Chondrocyte (in vitro differentiated cells): ENCODE data around the gene SLC2A13. TPM values are rescaled to one million over a fixed set of nuclear protein-coding genes. Genes with fewer than 3 reads are reported as not detected.

ENCODE experiments used
- DNase-seq: peaks from one replicate; pipeline ENCODE4 v3.0.0; 2021; ENCODE audit warnings: mixed read lengths, low spot score
- H3K27ac Mint-ChIP-seq: one replicate; pipeline ENCODE4 v1.8.0; 2021; ENCODE audit warnings: mild to moderate bottlenecking, moderate library complexity, mixed read lengths; ENCODE audit not compliant: unreplicated experiment
- H3K27me3 Mint-ChIP-seq: 2 replicates; pipeline ENCODE4 v1.8.0; 2021; ENCODE audit warnings: low read depth, mixed read lengths
- H3K36me3 Mint-ChIP-seq: 2 replicates; pipeline ENCODE4 v1.8.0; 2021; ENCODE audit warnings: low read depth, mixed read lengths
- H3K4me1 Mint-ChIP-seq: 2 replicates; pipeline ENCODE4 v1.8.0; 2021; ENCODE audit warnings: low read depth, mild to moderate bottlenecking, mixed read lengths
- H3K4me3 Mint-ChIP-seq: one replicate; pipeline ENCODE4 v1.8.0; 2021; ENCODE audit warnings: mild to moderate bottlenecking, moderate library complexity, mixed read lengths; ENCODE audit not compliant: unreplicated experiment
- H3K9me3 Mint-ChIP-seq: 2 replicates; pipeline ENCODE4 v1.8.0; 2021; ENCODE audit warnings: low read depth, mixed read lengths
- total RNA-seq: library from RNA; stranded (reverse); gene quantifications from 3 replicates; pipeline ENCODE4 v1.2.1, GENCODE V29; 2021
- TF ChIP-seq, protein P1 (sequence below): fragments of 200-600 bp; sonication (generic); IDR thresholded peaks from 2 replicates; pipeline ENCODE4 v1.5.0; 2021; ENCODE audit warnings: antibody characterized with exemption, mild to moderate bottlenecking, moderate library complexity

SLC2A13 gene
- total RNA-seq, 1 donor from 2014 or later = 14.4 TPM

DNA sequence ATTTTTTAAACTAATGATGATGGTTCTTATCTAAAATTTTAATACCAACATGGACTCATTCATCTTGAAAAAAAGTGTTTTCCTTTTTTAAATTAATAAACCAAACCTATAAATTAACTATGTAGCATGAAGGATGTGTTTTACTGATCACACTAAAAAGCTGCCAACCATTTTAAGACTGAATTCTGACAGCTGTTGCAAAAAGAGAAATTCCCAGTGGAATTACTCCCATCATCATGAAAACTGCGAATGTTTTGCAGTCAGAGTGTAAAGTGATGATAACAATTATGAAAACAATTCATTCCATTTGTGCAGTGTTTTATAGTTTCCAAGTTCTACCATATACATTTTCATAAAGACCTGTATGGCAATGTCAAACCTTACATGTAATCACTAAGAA, 232.8 kb downstream of the SLC2A13 start:
- DNase-seq = no peak
- peaks cover 8% of the 10 kb centered on the region for H3K4me1 Mint-ChIP-seq
- peaks cover 1% of the 10 kb centered on the region for H3K9me3 Mint-ChIP-seq
- no peak overlapping the region for H3K27ac Mint-ChIP-seq
- H3K4me3 Mint-ChIP-seq = no peak overlapping the region
- TF ChIP-seq, protein P1, sequence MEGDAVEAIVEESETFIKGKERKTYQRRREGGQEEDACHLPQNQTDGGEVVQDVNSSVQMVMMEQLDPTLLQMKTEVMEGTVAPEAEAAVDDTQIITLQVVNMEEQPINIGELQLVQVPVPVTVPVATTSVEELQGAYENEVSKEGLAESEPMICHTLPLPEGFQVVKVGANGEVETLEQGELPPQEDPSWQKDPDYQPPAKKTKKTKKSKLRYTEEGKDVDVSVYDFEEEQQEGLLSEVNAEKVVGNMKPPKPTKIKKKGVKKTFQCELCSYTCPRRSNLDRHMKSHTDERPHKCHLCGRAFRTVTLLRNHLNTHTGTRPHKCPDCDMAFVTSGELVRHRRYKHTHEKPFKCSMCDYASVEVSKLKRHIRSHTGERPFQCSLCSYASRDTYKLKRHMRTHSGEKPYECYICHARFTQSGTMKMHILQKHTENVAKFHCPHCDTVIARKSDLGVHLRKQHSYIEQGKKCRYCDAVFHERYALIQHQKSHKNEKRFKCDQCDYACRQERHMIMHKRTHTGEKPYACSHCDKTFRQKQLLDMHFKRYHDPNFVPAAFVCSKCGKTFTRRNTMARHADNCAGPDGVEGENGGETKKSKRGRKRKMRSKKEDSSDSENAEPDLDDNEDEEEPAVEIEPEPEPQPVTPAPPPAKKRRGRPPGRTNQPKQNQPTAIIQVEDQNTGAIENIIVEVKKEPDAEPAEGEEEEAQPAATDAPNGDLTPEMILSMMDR = no peak
- H3K27me3 Mint-ChIP-seq = no peaks in the 10 kb centered on the region
- H3K36me3 Mint-ChIP-seq = no peaks in the 10 kb centered on the region

DNA sequence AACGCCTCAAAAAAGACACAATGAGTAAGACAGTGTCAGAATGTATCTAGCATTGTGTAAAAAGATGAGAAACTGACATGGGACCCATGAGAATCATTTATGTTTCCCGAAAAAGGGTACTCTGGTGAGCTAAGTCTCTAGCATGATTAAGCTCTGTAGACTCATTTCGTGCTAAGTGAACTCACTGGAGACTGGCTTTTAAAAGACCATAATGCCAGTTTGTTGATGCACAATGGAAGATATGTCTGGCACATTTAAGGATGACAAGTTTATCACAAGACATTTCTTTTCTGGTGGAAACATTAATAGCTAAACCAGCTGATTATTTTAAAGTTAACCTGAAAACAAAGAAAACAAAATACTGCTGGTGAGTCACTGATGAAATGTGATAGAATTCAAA, 233.5 kb downstream of the SLC2A13 start:
- H3K4me3 Mint-ChIP-seq = no peak overlapping the region
- H3K9me3 Mint-ChIP-seq = no peaks in the 10 kb centered on the region
- DNase-seq = no peak
- H3K4me1 Mint-ChIP-seq = peaks cover 8% of the 10 kb centered on the region
- H3K27me3 Mint-ChIP-seq = no peaks in the 10 kb centered on the region
- H3K36me3 Mint-ChIP-seq = no peaks in the 10 kb centered on the region
- H3K27ac Mint-ChIP-seq = no peak overlapping the region
- TF ChIP-seq, protein P1 = no peak

DNA sequence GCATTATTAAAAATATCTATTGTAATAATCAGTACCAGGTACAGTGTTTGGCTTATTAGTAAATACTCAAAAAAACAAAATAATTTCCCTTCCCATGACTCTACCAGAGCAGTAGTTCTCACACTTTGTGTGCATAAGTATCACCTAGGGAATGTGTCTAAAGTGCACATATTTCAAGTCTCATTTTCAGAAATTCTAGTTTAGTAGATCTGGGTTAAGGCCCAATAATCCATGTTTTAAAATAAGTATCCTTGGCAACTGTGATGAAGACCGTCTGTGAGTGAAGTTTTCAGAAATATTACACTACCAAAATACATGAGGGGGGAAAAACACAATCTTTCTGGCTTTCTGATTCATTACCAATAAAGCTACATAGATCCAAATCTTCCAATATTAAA, 237.6 kb downstream of the SLC2A13 start:
- Mint-ChIP-seq H3K4me1 (peaks cover 8% of the 10 kb centered on the region), H3K27ac (no peak overlapping the region), H3K36me3 (peaks cover 1% of the 10 kb centered on the region), H3K27me3 (no peaks in the 10 kb centered on the region), H3K4me3 (no peak overlapping the region), H3K9me3 (peaks cover 4% of the 10 kb centered on the region)
- no peak for DNase-seq
- TF ChIP-seq, protein P1 = no peak

DNA sequence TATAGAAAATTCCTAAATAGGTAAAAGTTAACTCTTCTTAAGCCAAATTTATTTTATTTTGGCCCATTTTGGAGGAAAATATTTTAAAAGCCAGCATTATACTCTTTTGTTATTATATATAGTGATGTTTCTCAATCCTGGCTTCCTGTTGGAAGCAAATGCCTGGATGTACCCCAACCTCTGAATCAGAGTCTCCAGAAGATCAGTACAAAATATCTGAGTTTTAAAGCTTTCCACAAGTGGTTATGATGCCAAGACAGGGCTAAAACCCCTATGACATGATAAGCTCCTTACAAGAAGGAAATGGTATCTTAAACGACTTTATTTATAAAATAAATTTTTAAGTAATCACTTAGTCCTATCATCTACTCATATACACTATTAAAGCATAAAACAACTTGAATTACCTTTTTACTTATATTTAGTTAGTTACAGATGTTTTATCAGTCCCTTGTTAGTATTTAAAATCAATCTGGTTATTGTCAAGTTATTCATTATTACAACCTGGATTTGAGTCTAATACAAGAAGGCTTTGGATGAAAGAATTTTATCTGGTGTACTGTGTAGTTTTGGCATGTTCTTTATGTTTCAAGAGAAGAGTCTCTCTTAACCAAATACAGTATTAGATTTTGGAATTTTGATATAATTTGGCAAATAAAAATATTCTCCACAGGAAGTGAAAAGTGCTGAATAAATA, 238.1 kb downstream of the SLC2A13 start:
- Mint-ChIP-seq H3K4me1 (peaks cover 8% of the 10 kb centered on the region), H3K27me3 (no peaks in the 10 kb centered on the region), H3K4me3 (no peak overlapping the region), H3K9me3 (peaks cover 4% of the 10 kb centered on the region), H3K36me3 (peaks cover 1% of the 10 kb centered on the region), H3K27ac (no peak overlapping the region)
- no peak for DNase-seq
- TF ChIP-seq, protein P1 = no peak

DNA sequence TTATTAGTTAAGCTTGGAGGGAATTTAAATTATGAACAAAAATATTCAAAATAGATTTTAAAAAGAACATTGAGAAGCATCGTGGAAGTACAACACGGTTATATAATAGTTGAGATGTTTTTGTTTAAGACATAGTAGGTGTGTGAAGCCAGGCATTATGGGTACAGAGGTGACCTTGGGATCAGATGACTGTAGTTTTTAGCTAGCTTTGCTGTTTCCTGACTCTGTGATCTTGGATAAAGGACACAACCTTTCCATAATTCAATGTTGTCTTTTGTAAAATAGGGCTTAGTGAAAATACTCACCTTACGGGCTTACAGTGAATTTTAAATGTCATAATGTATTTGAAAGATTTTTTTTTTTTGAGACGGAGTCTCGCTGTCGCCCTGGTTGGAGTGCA, 239.7 kb downstream of the SLC2A13 start:
- H3K36me3 Mint-ChIP-seq = peaks cover 1% of the 10 kb centered on the region
- peaks cover 4% of the 10 kb centered on the region for H3K9me3 Mint-ChIP-seq
- no peak for DNase-seq
- H3K27me3 Mint-ChIP-seq = no peaks in the 10 kb centered on the region
- no peak overlapping the region for H3K27ac Mint-ChIP-seq
- TF ChIP-seq, protein P1 = no peak
- H3K4me3 Mint-ChIP-seq = no peak overlapping the region
- H3K4me1 Mint-ChIP-seq = no peaks in the 10 kb centered on the region
